Fibroblast of the aortic adventitia (primary cell): ENCODE measurements around the gene GARNL3. TPM values are rescaled to one million over a fixed set of nuclear protein-coding genes. Genes with fewer than 3 reads are reported as not detected.

Experiments
- DNase-seq: peaks from one replicate; pipeline ENCODE4 v3.0.0-alpha.2; 2010; ENCODE audit warnings: low read depth
- H3K4me3 ChIP-seq: 2 replicates; pipeline ENCODE4 v1.5.1; 2011; ENCODE audit warnings: low read depth, mild to moderate bottlenecking, control low read depth, low read length, moderate library complexity
- total RNA-seq: library from RNA; depleted of rRNA; stranded (reverse); fragments of >200 nt; gene quantifications from 2 replicates; pipeline ENCODE4 v1.2.3, GENCODE V29; 2012; ENCODE audit warnings: low replicate concordance
- TF ChIP-seq, protein P1 (sequence below): IDR thresholded peaks from 2 replicates; pipeline ENCODE4 v1.5.1; 2011; ENCODE audit warnings: mild to moderate bottlenecking, low read length, control low read depth, inconsistent platforms; ENCODE audit not compliant: insufficient read depth

Gene GARNL3, protein sequence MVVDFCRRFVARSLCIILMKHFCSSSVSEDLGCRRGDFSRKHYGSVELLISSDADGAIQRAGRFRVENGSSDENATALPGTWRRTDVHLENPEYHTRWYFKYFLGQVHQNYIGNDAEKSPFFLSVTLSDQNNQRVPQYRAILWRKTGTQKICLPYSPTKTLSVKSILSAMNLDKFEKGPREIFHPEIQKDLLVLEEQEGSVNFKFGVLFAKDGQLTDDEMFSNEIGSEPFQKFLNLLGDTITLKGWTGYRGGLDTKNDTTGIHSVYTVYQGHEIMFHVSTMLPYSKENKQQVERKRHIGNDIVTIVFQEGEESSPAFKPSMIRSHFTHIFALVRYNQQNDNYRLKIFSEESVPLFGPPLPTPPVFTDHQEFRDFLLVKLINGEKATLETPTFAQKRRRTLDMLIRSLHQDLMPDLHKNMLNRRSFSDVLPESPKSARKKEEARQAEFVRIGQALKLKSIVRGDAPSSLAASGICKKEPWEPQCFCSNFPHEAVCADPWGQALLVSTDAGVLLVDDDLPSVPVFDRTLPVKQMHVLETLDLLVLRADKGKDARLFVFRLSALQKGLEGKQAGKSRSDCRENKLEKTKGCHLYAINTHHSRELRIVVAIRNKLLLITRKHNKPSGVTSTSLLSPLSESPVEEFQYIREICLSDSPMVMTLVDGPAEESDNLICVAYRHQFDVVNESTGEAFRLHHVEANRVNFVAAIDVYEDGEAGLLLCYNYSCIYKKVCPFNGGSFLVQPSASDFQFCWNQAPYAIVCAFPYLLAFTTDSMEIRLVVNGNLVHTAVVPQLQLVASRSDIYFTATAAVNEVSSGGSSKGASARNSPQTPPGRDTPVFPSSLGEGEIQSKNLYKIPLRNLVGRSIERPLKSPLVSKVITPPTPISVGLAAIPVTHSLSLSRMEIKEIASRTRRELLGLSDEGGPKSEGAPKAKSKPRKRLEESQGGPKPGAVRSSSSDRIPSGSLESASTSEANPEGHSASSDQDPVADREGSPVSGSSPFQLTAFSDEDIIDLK
- total RNA-seq, result 1.1 and 2.5 TPM in 2 replicates

- TF ChIP-seq, protein P1, sequence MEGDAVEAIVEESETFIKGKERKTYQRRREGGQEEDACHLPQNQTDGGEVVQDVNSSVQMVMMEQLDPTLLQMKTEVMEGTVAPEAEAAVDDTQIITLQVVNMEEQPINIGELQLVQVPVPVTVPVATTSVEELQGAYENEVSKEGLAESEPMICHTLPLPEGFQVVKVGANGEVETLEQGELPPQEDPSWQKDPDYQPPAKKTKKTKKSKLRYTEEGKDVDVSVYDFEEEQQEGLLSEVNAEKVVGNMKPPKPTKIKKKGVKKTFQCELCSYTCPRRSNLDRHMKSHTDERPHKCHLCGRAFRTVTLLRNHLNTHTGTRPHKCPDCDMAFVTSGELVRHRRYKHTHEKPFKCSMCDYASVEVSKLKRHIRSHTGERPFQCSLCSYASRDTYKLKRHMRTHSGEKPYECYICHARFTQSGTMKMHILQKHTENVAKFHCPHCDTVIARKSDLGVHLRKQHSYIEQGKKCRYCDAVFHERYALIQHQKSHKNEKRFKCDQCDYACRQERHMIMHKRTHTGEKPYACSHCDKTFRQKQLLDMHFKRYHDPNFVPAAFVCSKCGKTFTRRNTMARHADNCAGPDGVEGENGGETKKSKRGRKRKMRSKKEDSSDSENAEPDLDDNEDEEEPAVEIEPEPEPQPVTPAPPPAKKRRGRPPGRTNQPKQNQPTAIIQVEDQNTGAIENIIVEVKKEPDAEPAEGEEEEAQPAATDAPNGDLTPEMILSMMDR, result no peak
- DNase-seq, result no peak
- no peak within 1 kb of the TSS for H3K4me3 ChIP-seq
Measured at GRCh38 chr9:127264462-127265219, at the start of gene GARNL3. Gene GARNL3, plus strand, starts transcription at chr9:127264774. Its CDS starts 104 bp downstream, at chr9:127264878.

DNA sequence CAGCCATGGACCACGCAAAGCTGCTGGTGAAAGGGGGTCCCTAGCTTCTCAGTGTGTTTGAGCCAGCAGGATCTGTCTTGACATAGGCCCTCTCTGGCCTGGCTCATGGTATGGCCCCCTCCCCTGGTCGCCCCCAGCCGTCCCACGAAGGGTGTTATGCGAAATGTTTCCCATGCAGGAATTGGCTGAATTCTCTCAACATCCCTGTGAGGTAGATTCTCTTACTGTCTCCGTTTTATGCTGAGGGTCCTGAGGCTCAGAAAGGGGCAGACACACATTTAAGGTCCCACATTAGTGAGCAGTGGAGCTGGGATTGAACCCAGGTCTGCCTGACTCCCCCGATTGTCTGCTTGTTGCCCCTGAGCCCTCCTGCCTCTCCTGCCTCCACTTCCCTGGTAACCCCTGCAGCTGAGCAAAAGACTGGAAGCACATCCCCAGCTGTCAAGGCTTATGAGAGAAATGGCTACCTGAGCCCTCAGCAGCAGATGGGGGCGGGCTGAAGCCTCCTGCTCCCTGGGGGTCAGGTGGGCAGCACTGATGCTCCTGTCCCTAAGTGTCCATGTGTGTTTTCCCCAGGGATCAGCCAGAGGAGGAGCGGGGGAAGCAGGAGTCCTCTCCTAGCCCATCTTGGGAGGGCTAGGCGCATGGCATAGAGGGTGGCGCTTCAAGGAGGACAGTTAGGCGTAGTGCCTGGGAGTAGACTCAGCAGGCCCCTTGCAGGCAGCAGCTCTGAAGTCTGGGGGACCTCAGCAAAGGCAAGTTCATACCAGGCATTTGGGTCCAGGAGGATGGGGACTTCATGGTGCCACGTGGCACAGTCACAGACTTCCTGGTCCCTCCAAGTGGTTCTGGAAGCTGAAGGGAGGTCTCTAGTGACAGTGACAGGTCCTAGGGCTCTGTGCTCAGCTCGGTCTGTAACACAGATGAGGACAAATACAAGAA lies 49.0 kb upstream of the GARNL3 start:
- no peak for DNase-seq
- TF ChIP-seq, protein P1, result no peak
- H3K4me3 ChIP-seq, result no peak overlapping the region

DNA sequence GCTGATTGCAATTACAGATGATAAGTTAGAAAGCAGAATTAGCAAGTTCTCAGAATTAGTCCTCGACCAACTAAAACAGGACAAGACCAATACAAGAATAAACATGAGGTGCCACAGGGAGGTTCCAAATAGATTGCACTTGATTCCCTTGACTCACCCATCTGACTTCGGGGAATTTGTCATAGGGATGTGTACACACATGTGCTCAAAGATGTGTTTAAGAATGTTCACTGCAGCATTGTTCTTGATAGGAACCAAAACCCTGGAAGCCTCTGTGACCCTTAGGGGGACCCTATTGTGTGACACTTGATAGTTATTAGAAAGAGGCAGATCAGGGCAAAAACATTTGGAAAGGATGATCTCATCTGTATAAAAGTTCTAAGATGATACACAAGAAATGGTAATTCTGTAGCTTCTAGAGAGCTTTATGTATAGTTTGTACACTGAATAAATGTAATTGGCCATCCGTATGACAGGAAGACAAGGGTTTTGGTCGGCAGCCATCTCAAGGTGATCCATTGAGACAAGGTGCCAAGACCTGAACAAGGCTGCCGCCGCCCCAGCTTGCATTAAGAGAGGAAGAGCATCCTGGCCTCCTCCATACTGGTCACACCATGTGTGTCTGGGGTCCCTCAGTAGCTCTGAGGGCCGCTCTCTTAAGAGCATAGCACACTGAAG lies 48.2 kb upstream of the GARNL3 start:
- TF ChIP-seq, protein P1, result no peak
- H3K4me3 ChIP-seq, result no peak overlapping the region
- DNase-seq, result no peak

GRCh38 chr9:127216888-127217217 lies 47.7 kb upstream of the GARNL3 start:
- no peak for DNase-seq
- TF ChIP-seq, protein P1, result no peak
- H3K4me3 ChIP-seq, result no peak overlapping the region

GRCh38 chr9:127218818-127219217 lies 45.8 kb upstream of the GARNL3 start:
- TF ChIP-seq, protein P1, result no peak
- H3K4me3 ChIP-seq, result no peak overlapping the region
- no peak for DNase-seq
